Calu3 (cell line): ENCODE measurements around the gene MRPL43. TPM values are rescaled to one million over a fixed set of nuclear protein-coding genes. Genes with fewer than 3 reads are reported as not detected.

ENCODE experiments used
- BruUV-seq: library from RNA; stranded (reverse); fragments of 400-500 nt; replicated peaks from 2 replicates; lab custom pipeline; 2021; lab: Mats Ljungman, UMichigan
- CTCF ChIA-PET: fragments of 300-600 bp; sonication (Branson Sonifier 250); formaldehyde crosslinking; loops from one replicate; lab custom pipeline; 2022; ENCODE audit warnings: antibody characterized with exemption; lab: Charles Lee
- DNase-seq: peaks from one replicate; pipeline ENCODE4 v3.0.0; 2022
- H3K27ac Mint-ChIP-seq: one replicate; pipeline ENCODE4 v1.8.0; 2022; ENCODE audit warnings: mixed read lengths; ENCODE audit not compliant: unreplicated experiment
- H3K27me3 Mint-ChIP-seq: one replicate; pipeline ENCODE4 v1.8.0; 2022; ENCODE audit warnings: mixed read lengths; ENCODE audit not compliant: unreplicated experiment
- H3K36me3 Mint-ChIP-seq: one replicate; pipeline ENCODE4 v1.8.0; 2022; ENCODE audit warnings: mild to moderate bottlenecking, moderate library complexity, mixed read lengths; ENCODE audit not compliant: insufficient read depth, unreplicated experiment
- H3K4me1 Mint-ChIP-seq: one replicate; pipeline ENCODE4 v1.8.0; 2022; ENCODE audit warnings: mild to moderate bottlenecking, low read depth, mixed read lengths; ENCODE audit not compliant: unreplicated experiment
- H3K4me3 Mint-ChIP-seq: one replicate; pipeline ENCODE4 v1.8.0; 2022; ENCODE audit warnings: mild to moderate bottlenecking, low read depth, moderate library complexity, mixed read lengths; ENCODE audit not compliant: unreplicated experiment
- H3K9me3 Mint-ChIP-seq: one replicate; pipeline ENCODE4 v1.8.0; 2022; ENCODE audit warnings: low read depth, mixed read lengths; ENCODE audit not compliant: unreplicated experiment
- CTCF ChIP-seq: fragments of 200-600 bp; IDR thresholded peaks from one replicate; pipeline ENCODE4 v1.8.0; 2022; ENCODE audit warnings: antibody characterized with exemption; ENCODE audit not compliant: unreplicated experiment
- intact Hi-C: fragments of 100-400 bp; cut with micrococcal nuclease; formaldehyde crosslinking; loops from one replicate; pipeline ENCODE4 v1.10.0; 2022; ENCODE audit not compliant: unreplicated experiment
- total RNA-seq: library from RNA; stranded (reverse); gene quantifications from 2 replicates; pipeline ENCODE4 v1.2.3, GENCODE V29; 2022

MRPL43 gene
- total RNA-seq, 1 experiment from 2014 or later, result 44.7 TPM

- peak; percentile 74 for DNase-seq
- Mint-ChIP-seq H3K9me3 (no peaks in the 10 kb centered on the region), H3K4me3 (peak overlapping the region; percentile 70), H3K27me3 (no peaks in the 10 kb centered on the region), H3K27ac (peak overlapping the region; percentile 69), H3K4me1 (peaks cover 14% of the 10 kb centered on the region), H3K36me3 (peaks cover 61% of the 10 kb centered on the region)
- no TSS peak for BruUV-seq
- CTCF ChIA-PET, result interaction anchor here (0.7 to 1.5 kb wide), 3 partner anchors 12 to 15 kb away, joined by 3 to 17 read pairs (median 5); no protein-coding TSS in a partner anchor
- intact Hi-C loops, result no loop called here
- peak; percentile 84 for TF ChIP-seq CTCF
These were observed 11.9 kb upstream of the MRPL43 start for GRCh38 chr10:100998991-100999741.

GRCh38 chr10:100998183-100998990 is 11.1 kb upstream of the MRPL43 start:
- peak; percentile 67 for DNase-seq
- Mint-ChIP-seq H3K4me1 (peaks cover 14% of the 10 kb centered on the region), H3K9me3 (no peaks in the 10 kb centered on the region), H3K36me3 (peaks cover 61% of the 10 kb centered on the region), H3K27me3 (no peaks in the 10 kb centered on the region), H3K27ac (peak overlapping the region; percentile 69), H3K4me3 (peak overlapping the region; percentile 70)
- intact Hi-C loops, result no loop called here
- no TSS peak for BruUV-seq
- TF ChIP-seq CTCF, result no peak
- CTCF ChIA-PET, result interaction anchor here (0.6 to 1.5 kb wide), 3 partner anchors 13 to 462 kb away, joined by 5 to 17 read pairs (median 8); no protein-coding TSS in a partner anchor

GRCh38 chr10:100997360-100998182 is 10.3 kb upstream of the MRPL43 start:
- intact Hi-C loops, result loop anchor here (2.0 kb wide), 1 partner anchor 15 kb away; no protein-coding TSS in a partner anchor
- H3K9me3 Mint-ChIP-seq, result no peaks in the 10 kb centered on the region

More at GRCh38 chr10:100997360-100998182, 10.3 kb upstream of the MRPL43 start:
- peaks cover 61% of the 10 kb centered on the region for H3K36me3 Mint-ChIP-seq
- peak overlapping the region; percentile 69 for H3K27ac Mint-ChIP-seq
- H3K4me3 Mint-ChIP-seq, result peak overlapping the region; percentile 70
- peak; percentile 89 for DNase-seq
- H3K4me1 Mint-ChIP-seq, result peaks cover 14% of the 10 kb centered on the region
- CTCF ChIA-PET, result interaction anchor here (0.6 to 1.5 kb wide), 8 partner anchors 14 to 461 kb away, joined by 3 to 17 read pairs (median 4); partner anchors contain the start of gene SEMA4G
- H3K27me3 Mint-ChIP-seq, result no peaks in the 10 kb centered on the region
- BruUV-seq, result no TSS peak
- TF ChIP-seq CTCF, result peak; percentile 80
